GM10266 (cell line): ENCODE data around the gene CACNA1F.

ENCODE experiments used
- DNase-seq: peaks from one replicate; pipeline ENCODE4 v3.0.0; 2012; ENCODE audit errors: extremely low spot score
- CTCF ChIP-seq: IDR thresholded peaks from 2 replicates; pipeline ENCODE4 v1.5.1; 2012; ENCODE audit warnings: mild to moderate bottlenecking, low read depth; ENCODE audit not compliant: control insufficient read depth, insufficient read depth; ENCODE audit errors: missing control alignments

The CACNA1F gene

DNA sequence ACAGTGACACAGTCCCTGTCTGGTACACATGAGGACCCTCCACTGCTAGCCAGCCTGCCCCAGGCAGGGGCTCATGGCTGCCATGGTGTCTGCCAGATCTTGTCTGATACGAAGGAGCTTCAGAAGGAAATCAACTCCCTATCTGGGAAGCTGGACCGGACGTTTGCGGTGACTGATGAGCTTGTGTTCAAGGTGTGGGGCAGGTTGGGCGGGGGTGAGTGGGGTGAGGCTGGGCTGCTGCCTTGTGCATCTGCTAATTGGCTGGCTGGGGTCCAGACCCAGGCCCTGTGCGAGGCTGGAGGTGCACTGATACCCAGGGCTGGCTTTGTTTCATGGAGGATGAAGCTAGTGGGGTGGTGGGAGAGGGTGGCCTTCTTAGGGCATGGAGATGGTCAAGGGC lies 15.9 kb upstream of the CACNA1F start:
- DNase-seq, result no peak
- no peak for TF ChIP-seq CTCF

GRCh38 chrX:49247916-49248811 lies 15.0 kb upstream of the CACNA1F start:
- no peak for TF ChIP-seq CTCF
- DNase-seq, result no peak

- no peak for TF ChIP-seq CTCF
- DNase-seq, result no peak
Observed at GRCh38 chrX:49247346-49247745, 14.2 kb upstream of the CACNA1F start.

DNA sequence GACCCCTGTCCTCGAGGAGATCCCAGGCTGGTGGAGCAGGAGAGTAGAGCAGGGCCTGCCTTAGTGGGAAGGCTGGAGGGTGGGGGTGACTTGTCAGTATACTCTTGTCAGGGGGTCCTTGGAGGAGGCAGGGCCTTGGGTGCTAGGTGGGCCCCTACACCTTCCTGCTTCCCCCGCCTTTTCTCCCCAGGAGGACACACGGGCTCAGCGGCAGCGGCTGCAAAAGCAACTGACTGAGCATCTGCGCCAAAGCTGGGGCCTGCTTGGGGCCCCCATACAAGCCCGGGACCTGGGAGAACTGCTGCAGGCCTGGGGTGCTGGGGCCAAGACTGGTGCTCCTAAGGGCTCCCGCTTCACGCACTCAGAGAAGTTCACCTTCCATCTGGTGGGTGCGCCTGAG lies 13.4 kb upstream of the CACNA1F start:
- no peak for DNase-seq
- TF ChIP-seq CTCF, result no peak

DNA sequence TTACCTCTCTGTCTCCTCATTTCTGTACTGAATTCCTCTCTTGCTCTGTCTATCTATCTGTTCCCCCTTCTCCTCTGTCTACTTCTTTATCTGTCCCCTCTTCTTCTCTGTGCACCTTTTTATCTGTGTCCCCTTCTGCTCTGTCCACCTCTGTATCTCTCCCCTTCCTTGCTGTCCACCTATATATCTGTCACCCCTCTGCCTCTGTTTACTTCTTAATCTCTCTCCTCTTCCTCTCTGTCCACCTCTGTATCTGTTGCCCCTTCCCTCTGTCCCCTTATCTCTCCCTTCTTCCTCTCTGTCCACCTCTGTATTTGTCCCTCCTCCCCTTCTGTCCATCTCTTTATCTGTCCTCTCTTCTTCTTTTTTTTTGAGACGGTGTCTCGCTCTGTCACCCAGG lies 11.1 kb upstream of the CACNA1F start:
- no peak for DNase-seq
- no peak for TF ChIP-seq CTCF

DNA sequence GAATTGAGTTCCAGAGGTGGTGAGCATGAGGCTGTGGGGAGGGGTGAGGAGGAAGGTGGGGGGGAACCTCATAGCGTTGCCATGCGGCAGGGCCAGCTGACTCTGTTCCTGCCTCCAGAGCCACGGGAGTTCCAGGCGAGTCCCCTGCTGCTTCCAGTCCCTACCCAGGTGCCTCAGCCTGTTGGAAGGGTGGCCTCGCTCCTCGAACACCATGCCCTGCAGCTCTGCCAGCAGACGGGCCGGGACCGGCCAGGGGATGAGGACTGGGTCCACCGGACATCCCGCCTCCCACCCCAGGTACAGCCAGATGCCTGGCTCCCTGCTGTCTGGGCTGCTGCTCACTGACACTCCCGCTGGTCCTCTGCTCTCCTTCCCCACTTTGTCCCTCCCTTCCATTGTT lies 10.0 kb upstream of the CACNA1F start:
- DNase-seq, result no peak
- TF ChIP-seq CTCF, result no peak

DNA sequence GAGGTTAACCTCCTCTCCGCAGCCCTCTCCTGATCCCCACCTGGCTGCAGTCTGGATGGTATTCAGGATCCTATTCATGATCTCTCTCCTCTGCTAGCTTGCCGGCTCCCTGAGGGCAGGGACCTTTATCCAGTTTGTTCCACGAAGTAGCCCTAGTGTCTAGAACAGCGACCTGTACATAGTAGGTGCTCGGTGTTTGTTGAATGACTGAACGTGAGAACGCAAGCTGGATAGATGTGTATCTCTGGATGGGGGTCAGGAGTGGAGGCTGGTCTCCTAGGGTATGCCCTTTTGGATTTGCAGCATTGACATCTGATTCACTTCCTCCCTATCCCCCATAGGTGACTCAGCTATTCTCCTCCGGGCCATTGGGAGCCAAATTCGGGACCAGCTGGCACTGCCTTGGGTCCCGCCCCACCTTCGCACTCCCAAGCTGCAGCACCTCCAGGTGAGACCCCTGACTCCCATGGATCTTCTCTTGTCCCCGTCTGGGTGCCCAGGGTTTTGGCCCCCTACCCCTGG lies 9.5 kb upstream of the CACNA1F start:
- no peak for TF ChIP-seq CTCF
- no peak for DNase-seq
